BJ (cell line): Measurements from ENCODE around the gene AKAP8L. TPM values are rescaled to one million over a fixed set of nuclear protein-coding genes. Genes with fewer than 3 reads are reported as not detected.

Experiments used
- CTCF ChIA-PET: fragments of 350-600 bp; formaldehyde crosslinking; extraction: SDS; loops from one replicate; lab custom pipeline; 2021; ENCODE audit warnings: antibody characterized with exemption, inconsistent platforms; lab: Yijun Ruan, JAX
- POLR2A ChIA-PET: fragments of 300-600 bp; sonication (Branson Sonifier 250); formaldehyde crosslinking; extraction: SDS; loops from one replicate; lab custom pipeline; 2021; ENCODE audit warnings: antibody characterized with exemption; lab: Charles Lee
- DNase-seq: peaks from one replicate; pipeline ENCODE4 v3.0.0-alpha.2; 2011; ENCODE audit warnings: low read depth
- H3K27me3 ChIP-seq: 2 replicates; pipeline ENCODE4 v1.6.0; 2011; ENCODE audit warnings: low read length; ENCODE audit not compliant: control insufficient read depth, insufficient read depth
- H3K36me3 ChIP-seq: 2 replicates; pipeline ENCODE4 v1.5.1; 2011; ENCODE audit warnings: low read length; ENCODE audit not compliant: control insufficient read depth, insufficient read depth
- H3K4me3 ChIP-seq: 2 replicates; pipeline ENCODE4 v1.5.1; 2011; ENCODE audit warnings: low read depth, mild to moderate bottlenecking, control low read depth, low read length
- CTCF ChIP-seq: IDR thresholded peaks from 2 replicates; pipeline ENCODE4 v1.5.1; 2011; ENCODE audit warnings: low read depth, mild to moderate bottlenecking, control low read depth, inconsistent platforms, low read length, moderate library complexity; ENCODE audit not compliant: insufficient read depth
- polyA plus RNA-seq: library from polyadenylated mRNA; depleted of rRNA; stranded (reverse); fragments of >200 nt; gene quantifications from 2 replicates; pipeline ENCODE4 v1.2.3, GENCODE V29; 2011

AKAP8L gene
- polyA plus RNA-seq, 1 experiment: 27.5 TPM

GRCh38 chr19:15464394-15465385, 45.9 kb upstream of the AKAP8L start, which contains the start of gene RASAL3:
RASAL3 (minus strand) TSS chr19:15464544; CDS start chr19:15464358, 186 bp downstream.
- ChIA-PET CTCF (interaction anchor here (0.9 kb wide), 1 partner anchor 9 kb away, joined by 3 read pairs; no protein-coding TSS in a partner anchor), POLR2A (no interaction called here)
- Histone ChIP-seq H3K4me3 (no peak within 1 kb of the TSS), H3K27me3 (peaks cover 8% of the 10 kb centered on the region), H3K36me3 (no peaks in the 10 kb centered on the region)
- no peak for TF ChIP-seq CTCF
- DNase-seq: no peak

DNA sequence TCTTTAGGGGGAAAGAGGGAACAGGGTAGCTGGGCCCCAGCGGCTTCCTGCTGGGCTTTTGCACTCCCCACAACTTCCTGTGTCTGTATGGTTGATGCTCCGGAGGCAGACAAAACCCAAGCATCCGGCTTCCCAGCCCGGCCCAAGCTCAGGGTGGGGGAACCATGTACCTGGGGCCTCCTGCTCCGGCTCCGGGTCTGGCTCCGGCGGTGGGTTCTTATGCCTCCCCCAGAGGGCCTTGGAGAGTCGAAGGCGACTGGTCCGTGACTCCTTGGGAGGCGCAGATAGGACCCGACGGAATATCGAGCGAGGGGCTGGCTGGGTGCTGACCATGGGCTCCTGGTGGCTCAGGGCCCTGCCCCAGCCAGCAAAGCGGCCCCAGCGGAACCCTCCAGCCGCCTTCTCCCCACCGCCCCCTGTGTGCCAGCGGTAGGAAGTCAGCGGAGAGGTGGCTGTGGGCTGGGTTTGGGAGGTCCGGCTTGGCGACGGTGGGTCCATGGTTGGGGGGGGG, 45.1 kb upstream of the AKAP8L start:
- CTCF ChIA-PET: no interaction called here
- TF ChIP-seq CTCF: no peak
- POLR2A ChIA-PET: no interaction called here
- H3K36me3 ChIP-seq: no peaks in the 10 kb centered on the region
- no peak overlapping the region for H3K4me3 ChIP-seq
- DNase-seq: no peak
- H3K27me3 ChIP-seq: peaks cover 5% of the 10 kb centered on the region

GRCh38 chr19:15461694-15462093, 42.9 kb upstream of the AKAP8L start:
- TF ChIP-seq CTCF: no peak
- DNase-seq: no peak
- H3K4me3 ChIP-seq: no peak overlapping the region
- POLR2A ChIA-PET: no interaction called here
- H3K36me3 ChIP-seq: no peaks in the 10 kb centered on the region
- CTCF ChIA-PET: interaction anchor here (0.6 kb wide), 1 partner anchor 416 kb away, joined by 3 read pairs; no protein-coding TSS in a partner anchor
- peaks cover 9% of the 10 kb centered on the region for H3K27me3 ChIP-seq

DNA sequence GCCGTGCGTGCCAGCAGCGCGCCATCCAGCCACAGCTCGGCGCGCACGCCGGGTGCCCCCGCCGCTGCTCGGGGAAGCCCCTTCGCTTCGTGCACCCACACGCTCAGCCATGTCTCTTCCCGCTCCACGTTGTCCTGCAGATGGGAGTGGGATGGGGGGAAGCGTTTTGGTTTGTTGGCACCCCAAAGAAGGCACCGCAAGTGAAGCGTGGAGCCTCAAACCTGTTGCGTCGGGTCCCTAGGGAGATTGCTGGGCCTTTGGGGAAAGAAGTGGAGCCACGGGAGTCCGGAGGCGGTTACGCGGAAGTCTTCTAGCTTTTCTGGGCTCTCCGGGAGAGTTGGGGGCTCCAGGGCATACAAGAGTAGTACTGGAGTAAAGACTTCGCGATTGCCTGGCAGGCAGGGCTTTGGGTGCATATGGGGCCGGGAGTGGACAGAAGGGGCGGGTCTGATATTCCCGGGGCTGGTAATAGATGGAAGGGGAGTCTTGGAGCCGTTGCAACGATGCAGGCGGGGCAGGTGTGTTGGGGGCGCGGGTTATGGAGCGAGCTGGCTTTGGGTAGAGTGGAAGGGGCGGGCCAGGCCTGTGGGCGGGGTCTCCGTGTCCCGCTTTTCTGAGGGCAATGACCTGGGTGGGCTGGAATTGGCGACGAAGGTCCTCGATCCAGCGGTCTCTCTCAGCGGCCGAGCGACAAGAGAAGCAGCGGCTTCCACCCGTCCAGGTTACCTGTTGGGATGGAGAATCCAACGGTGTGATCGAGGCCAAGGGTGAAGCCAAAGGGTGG, 39.1 kb upstream of the AKAP8L start:
- DNase-seq: no peak
- ChIA-PET POLR2A (no interaction called here), CTCF (no interaction called here)
- no peaks in the 10 kb centered on the region for H3K36me3 ChIP-seq
- TF ChIP-seq CTCF: no peak
- H3K27me3 ChIP-seq: peaks cover 13% of the 10 kb centered on the region
- no peak overlapping the region for H3K4me3 ChIP-seq
